Hematopoietic multipotent progenitor cell (in vitro differentiated cells): ENCODE data around the gene GATM. TPM values are rescaled to one million over a fixed set of nuclear protein-coding genes. Genes with fewer than 3 reads are reported as not detected.

ENCODE experiments used
- DNase-seq, 3 donors: peaks; one replicate each; pipeline ENCODE4 v3.0.0-alpha.2; 2011 to 2015; ENCODE audit warnings: low read depth in 2 of 3, low spot score in 2 of 3
- total RNA-seq: library from RNA; depleted of rRNA; stranded (reverse); fragments of >200 nt; gene quantifications from one replicate; pipeline ENCODE4 v1.2.3, GENCODE V29; 2012

Gene GATM
- total RNA-seq: 23.2 TPM

DNA sequence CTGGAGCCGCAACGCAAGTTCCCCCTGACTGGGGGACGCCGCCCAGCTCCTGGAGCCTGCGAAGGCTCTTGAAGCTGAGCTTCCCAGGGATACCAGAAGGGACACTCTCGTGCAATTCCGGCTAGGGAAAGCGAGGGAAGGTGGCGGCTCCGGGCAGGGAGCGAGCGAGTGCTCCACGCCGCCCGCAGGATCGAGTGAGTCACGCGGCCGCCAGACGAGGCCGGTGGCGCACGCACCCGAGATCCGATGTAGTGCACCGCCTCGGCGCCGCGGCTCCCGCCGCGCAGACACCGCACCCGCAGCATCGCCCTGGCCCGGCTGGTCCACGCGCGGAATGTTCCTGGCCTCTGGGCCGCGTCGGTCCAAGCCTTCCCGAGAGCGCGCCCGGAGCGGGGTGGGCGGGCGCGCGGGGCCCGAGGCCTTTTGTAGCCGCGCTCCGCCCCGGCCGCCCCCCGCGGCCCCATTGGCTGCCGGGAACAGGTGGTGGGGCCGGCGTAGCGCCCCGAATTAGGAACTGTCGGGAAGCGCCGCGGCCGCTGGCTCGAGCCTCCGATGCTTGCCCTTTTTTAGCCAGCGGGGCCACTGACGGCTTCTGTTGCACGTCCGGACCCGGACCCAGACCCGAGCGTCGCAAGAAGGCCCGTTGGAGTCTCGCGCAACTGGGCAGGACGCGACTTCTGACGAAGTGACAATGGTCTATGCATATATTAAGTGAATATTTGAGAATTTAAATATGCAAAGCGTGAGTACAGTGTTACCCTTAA lies at the start of gene GATM:
Gene GATM, minus strand, starts transcription at position 396 of the 764 bp plus-strand sequence. Its CDS starts 91 bp downstream, at position 305.
- peak in 2 of 3 donors; percentile 60 to 73 for DNase-seq

DNA sequence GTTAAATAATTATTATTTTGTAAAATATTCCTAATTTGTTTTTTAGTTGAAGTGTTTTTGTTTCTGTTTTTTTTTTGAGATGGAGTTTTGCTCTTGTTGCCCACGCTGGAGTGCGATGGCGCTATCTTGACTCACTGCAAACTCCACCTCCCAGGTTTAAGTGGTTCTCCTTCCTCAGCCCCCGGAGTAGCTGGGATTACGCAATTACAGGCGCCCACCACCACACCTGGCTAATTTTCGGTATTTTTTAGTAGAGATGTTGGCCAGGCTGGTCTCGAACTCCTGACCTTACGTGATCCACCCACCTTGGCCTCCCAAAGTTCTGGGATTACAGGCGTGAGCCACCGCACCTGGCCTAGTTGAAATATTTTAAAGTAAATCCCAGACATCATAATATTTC lies 48.7 kb upstream of the GATM start:
- no peak for DNase-seq

- DNase-seq: no peak
These were observed 46.8 kb upstream of the GATM start for GRCh38 chr15:45425135-45425534.

DNA sequence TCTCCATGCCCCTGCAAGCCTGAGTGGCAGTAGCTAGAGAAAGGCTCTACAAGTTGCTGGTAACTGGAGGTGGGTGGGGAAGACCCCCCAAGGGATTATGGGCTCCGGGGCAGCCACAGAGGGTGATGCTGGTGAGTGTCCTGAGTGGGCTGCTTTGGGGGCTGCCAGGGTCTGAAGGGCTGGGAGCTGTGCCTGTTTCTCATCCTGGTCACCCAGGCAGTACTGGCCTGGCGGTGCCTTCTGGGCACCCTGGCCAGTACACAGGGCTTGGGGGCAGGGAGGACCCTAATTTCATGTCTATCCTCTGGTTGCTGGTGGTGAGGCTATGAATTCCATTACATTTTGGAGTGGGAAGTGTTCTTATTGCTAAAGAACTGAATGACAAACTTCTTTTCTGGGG lies 46.1 kb upstream of the GATM start:
- no peak for DNase-seq

DNA sequence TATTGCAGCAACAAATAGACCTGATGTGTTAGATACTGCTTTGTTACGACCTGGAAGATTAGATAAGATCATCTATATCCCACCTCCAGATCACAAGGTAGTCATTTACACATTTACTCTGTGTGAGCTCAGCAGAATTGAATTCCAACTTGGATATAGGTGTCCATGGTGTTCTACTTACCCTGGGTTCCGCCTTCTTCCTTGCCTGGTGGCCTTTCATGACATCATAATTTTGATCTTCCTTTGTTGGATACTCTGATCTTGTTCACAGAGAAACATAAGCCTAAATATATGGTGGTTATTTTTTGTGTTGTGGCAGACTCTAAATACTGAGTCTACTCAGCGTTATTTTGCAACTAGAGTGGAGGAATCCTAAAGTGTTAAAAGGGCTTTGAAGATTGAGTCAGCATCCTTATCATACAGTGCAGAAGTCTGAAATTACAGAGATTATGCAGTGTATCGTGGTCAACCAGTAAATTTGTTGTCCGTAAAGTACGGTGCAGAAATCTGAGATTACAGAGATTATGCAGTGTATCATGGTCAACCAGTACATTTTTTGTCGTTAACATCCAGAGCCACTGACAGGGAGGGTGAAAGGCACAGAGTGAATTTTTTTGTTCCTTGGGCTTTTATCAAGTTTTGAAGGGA lies 39.1 kb upstream of the GATM start:
- DNase-seq: peak in 1 of 3 donors; percentile 18

DNA sequence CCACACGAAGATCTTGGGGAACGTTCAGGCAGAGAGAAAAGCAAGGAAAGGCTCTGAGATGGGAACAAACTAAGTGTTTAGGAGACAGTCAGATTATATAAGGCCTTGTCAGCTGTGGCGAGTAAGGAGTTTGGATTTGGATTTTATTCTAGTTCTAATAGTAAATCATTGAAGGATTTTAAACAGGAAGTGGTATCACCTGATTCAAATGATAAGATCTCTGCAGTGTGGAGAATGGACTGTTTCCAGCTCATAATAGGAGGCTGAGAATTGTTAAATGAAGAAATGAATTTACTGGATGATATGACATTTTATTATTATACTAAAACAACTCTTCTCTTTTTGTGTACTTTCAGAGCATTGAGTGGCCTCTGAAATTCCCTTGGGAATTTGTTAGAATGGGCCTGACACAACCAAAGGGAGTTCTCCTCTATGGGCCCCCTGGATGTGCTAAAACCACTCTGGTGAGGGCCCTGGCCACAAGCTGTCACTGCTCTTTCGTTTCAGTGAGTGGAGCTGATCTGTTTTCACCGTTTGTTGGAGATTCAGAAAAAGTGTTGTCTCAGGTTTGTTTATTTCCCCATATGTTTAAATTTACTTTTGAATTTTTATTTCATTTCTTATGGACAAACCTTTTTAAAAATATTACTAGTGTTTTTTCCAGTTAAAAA lies 36.0 kb upstream of the GATM start:
- peak in 1 of 3 donors; percentile 6 for DNase-seq

DNA sequence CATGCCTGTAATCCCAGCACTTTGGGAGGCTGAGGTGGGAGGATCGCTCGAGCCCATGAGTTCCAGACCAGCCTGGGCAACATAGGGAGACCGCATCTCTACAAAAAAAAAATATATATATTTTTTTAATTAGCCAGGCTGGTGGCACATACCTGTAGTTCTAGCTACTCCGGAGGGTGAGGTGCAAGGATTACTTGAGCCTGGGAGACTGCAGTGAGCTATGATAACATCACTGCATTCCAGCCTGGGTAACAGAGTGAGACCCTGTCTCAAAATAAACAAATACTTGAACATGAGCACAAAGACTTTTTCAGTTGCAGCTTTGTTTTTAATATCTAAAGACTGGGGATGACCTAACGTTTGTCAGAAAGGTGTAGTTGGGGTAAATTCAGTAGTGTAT lies 31.3 kb upstream of the GATM start:
- DNase-seq: no peak

DNA sequence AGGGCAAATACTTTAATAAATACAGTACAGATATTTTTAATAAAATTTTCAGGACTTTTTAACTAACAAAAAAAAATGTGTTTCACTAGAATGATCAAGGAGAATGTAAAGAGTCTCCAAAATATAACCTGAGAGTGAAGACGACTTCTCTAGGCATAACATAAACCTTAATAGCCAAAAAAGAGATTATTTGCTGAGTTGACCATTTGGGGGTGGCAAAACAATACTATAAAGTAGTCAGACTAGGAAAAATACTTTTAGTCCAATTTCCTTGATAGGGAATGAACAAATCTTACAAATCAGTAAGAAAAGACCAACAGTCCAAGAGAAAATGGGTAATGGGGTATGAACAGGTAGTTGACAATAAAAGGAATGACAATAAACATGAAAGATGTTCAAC lies 29.4 kb upstream of the GATM start:
- DNase-seq: no peak

DNA sequence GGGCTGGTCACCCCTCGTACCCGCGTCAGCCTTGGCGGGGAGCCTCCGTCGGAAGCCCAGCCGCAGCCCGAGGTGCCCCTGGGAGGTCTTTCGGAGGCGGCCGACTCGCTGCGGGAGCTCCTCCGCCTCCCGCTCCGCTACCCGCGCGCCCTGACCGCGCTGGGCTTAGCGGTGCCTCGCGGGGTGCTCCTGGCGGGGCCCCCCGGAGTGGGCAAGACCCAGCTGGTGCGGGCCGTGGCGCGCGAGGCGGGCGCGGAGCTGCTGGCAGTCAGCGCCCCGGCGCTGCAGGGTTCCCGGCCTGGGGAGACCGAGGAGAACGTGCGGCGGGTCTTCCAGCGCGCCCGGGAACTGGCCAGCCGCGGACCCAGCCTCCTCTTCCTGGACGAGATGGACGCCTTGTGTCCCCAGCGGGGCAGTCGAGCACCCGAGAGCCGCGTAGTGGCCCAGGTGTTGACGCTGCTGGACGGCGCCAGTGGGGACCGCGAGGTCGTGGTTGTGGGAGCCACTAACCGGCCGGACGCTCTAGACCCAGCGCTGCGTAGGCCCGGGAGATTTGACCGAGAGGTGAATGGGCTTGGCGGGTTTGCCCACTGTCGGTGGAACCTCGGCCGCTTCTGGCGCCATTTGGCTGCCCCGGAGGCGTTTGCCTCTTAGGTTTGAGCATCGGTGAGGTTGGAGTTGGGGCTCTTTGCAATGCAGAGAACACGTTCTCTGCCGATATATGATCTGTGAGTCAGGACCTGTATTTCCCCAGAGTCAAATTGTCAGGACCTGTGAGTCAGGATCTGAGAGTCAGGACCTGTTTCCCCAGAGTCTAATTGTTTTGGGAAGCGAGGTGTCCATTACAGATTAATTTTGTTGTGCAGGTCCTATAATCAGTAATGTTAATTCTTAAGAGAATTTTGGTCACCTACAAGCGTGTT lies 24.9 kb upstream of the GATM start:
- DNase-seq: peak in 2 of 3 donors; percentile 11 to 13

DNA sequence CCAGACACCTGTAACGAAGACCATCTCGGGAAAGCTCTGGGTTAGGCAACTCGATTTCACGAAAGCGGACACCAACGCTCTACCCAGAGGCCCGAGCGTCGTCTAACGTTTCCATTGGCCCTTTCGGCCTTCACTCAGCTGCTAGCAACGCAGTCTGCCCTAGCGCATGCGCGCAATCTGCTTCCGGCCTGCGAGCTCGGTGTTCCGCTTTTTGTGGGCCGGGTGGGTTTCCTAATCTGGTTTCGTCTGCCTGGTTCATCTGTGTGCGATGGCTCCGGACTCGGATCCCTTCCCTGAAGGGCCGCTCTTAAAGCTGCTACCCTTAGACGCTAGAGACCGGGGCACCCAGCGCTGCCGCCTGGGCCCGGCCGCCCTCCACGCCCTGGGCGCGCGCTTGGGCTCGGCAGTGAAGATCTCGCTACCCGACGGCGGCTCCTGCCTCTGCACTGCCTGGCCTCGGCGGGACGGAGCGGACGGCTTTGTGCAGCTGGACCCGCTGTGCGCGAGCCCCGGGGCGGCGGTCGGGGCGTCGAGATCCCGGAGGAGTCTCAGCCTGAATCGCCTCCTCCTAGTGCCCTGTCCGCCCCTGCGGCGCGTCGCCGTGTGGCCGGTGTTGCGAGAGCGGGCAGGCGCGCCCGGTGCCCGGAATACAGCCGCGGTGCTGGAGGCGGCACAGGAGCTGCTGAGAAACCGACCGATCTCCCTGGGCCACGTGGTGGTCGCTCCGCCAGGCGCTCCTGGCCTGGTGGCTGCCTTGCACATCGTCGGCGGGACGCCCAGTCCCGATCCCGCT lies 24.0 kb upstream of the GATM start:
- DNase-seq: peak; percentile 93 to 99 (median 99)

DNA sequence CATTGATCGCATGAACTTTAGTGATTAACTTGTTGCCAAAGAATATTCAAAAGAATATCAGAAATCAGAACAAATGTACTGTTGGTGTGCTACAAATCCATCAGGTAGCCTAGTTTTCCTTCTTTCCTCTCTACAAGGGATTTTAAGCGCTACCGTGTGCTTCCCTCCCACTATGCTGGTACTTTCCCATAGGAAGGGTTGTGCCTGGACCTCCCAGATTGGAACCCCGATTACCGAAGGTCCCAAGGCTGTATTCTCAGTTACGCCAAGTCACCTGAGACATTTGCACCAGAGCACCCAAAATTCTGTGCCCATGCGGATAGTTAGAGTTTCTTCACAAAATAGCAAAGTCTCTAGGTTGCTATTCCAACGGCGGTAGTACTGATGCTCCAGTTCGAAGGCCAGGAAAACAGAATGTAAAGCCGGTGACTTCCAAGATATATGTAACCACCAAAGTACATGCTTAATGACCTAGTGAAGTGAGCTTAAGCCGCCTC lies 23.4 kb upstream of the GATM start:
- no peak for DNase-seq

DNA sequence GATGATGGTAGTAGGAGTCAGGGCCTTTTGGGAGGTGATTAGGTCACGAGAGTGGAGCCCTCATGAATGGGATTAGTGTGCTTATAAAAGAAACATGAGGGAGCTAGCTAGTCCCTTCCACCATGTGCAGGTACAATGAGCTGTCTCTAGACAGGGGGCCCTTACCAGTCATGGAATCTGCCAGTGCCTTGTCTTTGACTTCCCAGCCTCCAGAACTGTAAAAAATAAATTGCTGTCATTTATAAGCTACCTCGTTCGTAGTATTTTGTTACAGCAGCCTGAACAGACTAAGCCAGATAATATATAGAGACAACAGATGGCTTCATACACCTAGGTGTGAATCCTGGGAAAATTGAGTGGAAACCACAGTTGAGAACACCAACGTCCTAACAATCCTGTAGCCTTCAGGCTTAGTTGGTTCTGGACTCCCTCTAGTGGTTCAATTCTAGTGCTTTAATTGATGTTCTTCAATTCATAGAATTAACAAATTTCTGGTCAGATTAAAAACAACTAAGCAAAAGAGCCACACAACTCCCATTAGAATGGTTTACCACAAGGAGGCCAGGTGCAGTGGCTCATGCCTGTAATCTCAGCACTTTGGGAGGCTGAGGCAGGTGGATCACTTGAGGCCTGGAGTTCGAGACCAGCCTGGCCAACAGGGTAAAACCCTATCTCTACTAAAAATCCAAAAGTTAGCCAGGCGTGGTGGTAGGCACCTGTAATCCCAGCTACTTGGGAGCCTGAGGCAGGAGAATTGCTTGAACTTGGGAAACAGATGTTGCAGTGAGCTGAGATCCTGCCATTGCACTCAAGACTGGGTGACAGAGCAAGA lies 21.3 kb upstream of the GATM start:
- DNase-seq: peak in 2 of 3 donors; percentile 42 to 67

DNA sequence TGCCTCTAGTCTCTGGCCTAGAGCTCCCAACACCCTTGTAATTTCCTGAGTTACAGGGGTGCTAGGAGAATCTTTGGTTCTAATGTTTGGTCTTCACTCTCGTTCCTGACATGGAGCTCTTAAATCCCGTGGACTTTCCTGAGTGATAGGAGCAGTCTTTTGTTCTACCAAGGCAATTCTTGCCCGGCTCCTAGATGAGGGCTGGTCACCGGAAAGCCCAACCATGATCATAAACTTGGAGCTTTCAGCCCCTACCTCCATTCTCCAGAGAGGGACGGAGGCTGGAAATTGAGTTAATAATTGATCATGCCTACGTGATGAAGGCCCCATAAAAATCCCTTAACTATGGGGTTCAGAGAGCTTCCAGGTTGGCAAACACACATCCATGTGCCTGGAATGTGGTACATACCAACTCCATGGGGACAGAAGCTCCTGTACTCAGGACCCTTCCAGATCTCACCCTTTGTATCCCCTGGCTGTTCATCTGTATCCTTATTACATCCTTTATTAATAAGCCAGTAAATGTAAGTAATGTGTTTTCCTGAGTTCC lies 18.8 kb upstream of the GATM start:
- DNase-seq: no peak

GRCh38 chr15:45395943-45396342 lies 17.6 kb upstream of the GATM start:
- DNase-seq: no peak

DNA sequence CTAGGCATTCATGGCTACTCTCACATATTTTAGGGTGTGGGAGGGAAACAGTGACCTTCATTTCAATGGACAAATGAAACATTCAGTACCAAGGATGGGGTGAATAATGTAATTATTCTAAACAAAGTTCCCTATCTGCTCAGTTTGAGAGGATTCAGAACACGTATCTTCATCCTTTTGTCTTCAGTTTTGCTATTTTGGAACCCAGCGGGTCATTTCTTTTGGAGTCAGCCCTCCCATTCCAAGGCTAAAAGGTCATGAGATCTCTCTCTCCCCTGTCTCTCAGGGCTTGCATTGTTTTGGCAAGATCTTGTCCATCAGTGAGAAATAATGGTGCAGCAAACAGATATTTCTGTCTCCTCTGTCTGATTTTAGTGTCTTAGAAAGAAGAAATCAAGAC lies 16.3 kb upstream of the GATM start:
- no peak for DNase-seq

DNA sequence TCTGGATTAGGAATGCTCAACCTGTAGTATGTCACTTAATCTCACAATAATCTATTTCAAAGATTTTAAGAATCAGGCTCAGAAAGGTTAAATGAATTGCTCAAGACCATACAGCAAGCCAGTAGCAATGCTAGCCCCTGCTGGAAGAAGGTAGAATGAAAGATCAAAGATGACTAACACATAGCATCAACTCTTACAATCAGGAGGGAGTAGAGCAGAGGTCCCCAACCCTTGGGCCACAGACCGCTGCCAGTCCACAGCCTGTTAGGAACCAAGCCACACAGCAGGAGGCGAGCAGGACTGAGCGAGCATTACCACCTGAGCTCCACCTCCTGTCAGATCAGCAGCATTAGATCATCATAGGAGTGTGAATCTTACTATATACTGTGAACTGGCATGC lies 15.5 kb upstream of the GATM start:
- DNase-seq: peak in 2 of 3 donors; percentile 33 to 34

- DNase-seq: no peak
These were observed 14.2 kb upstream of the GATM start for GRCh38 chr15:45392584-45392855.

DNA sequence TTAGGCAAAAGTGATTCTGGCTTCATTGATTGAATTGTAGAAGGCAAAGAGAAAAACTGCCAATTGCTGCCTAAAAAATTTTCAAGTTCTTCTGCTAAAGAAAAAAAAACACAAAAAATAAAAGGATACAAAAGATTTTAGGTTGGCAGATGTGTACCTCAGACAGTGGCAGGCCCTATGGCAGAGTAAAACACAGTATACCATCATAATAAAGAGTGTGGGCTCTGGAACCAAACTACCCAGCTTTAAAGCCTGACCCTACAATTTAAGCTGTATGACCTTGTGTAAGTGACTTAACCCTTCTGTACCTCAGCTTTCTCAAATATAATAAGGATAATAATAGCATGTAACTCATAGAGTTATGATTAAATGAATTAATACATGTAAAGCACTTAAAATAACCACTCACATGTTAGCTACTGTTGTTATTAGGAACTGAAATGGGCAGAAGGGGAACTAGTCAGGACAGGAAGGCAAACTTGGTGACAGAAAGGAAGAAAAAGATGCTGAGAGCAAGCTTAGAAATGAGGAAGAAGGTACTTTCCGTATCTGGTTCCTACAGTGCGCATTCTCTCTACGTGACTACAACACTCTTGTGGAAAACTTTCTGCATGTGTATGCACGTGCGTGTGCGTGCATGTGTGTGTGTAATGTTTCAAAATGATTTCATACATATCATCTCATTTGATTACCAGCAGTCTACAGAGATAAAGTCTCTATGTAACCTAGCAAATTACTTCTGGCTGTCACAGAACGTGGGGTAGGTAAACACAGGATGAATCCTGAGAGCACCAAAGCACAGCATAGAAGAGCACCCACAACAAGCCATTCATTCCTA lies 13.6 kb upstream of the GATM start:
- DNase-seq: peak in 2 of 3 donors; percentile 45 to 70
